Activated T-cell treated with anti-CD3 and anti-CD28 coated beads for 4 hours (primary cell): ENCODE results near the gene NXPH4.
A peak's percentile ranks its signal among the peaks of the same experiment; 100 is the strongest.

Source experiments
- DNase-seq: peaks from one replicate; pipeline ENCODE4 v3.0.0-alpha.2; 2020

NXPH4 gene

GRCh38 chr12:57233357-57234232, 17.0 kb downstream of the NXPH4 start:
- DNase-seq = no peak

GRCh38 chr12:57234233-57234570, 17.6 kb downstream of the NXPH4 start:
- DNase-seq = no peak

- DNase-seq = no peak
Measured at GRCh38 chr12:57234571-57235016, 18.0 kb downstream of the NXPH4 start.

- DNase-seq = no peak
Measured at GRCh38 chr12:57235017-57235727, 18.6 kb downstream of the NXPH4 start.

GRCh38 chr12:57235728-57236131, 19.1 kb downstream of the NXPH4 start:
- DNase-seq = no peak

DNA sequence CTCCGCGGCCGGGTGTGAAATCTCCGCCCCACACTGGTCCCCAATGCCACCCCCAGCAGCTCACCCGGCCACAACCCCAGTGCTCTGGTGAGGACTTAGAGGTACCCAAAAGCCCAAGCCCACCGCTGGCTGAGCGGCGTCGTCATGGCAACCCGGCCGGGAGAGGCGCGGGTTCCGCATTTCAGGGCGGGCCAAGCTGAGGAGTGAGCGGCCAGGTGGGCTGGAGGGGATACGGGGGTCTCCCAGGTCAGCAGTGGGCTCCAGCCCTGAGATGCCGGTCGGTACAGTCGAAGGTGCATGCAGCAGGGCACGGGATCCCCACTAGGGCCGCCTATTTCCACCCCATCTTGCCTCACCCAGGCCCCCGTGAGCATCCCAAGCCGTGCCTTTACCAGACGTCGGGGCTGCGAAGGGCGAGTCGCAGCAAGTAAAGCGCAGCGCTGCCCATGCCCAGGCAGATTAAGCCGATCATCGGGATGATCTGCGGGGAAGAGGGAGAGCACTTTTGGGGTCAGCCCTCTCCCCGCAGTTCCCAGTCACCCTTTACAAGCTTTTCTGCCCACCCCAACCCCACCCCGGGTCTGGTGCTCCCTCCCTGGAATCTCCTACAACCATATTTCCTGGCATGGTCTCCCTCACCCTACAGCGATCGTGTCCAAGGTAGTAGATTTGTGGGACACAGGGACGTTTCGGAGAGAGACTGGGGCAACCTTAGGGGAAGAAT, 19.8 kb downstream of the NXPH4 start:
- DNase-seq = no peak

GRCh38 chr12:57236925-57237595, 20.5 kb downstream of the NXPH4 start:
- DNase-seq = no peak

GRCh38 chr12:57237596-57237931, 21.0 kb downstream of the NXPH4 start:
- DNase-seq = no peak

- no peak for DNase-seq
Measured at GRCh38 chr12:57237932-57238853, 21.6 kb downstream of the NXPH4 start.

DNA sequence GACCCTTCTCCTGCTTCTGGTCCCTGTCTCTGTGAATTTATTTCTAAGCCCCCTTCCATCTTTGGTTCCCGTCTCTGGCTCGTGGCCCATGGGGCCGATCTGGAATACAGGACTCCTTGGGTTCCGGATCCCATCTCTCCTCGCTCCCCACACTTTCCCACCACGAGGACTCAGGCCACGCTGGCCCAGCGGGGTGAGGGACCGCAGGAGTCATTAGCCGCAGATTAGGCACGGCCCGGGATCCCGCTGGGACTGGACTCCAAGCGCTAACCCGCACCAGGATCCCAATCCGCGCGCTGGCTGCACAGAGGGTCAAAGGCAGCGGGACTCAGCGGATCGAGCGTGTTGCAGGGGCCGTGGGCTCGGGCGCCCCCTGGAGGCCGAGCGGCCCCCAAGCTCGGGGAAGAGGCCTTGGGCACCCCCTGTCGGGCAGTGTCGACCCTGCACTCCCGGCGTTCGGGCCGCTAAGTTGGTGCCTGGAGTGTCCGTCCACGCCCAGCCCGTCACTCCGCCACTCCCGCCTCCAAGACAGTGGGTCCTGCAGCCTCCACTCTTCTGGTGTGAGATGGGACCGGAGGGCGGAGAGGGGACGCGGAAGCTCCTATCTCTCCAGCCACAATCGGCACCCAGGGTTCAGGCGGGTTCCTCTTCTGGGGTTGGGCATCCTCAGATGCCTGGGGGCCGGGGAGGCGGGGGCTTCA, 22.4 kb downstream of the NXPH4 start:
- peak; percentile 83 for DNase-seq

- DNase-seq = no peak
Measured at GRCh38 chr12:57239587-57240065, 23.0 kb downstream of the NXPH4 start.

- DNase-seq = peak; percentile 80
Measured at GRCh38 chr12:57240066-57240921, 23.7 kb downstream of the NXPH4 start.

GRCh38 chr12:57240926-57241401, 24.4 kb downstream of the NXPH4 start:
- no peak for DNase-seq

DNA sequence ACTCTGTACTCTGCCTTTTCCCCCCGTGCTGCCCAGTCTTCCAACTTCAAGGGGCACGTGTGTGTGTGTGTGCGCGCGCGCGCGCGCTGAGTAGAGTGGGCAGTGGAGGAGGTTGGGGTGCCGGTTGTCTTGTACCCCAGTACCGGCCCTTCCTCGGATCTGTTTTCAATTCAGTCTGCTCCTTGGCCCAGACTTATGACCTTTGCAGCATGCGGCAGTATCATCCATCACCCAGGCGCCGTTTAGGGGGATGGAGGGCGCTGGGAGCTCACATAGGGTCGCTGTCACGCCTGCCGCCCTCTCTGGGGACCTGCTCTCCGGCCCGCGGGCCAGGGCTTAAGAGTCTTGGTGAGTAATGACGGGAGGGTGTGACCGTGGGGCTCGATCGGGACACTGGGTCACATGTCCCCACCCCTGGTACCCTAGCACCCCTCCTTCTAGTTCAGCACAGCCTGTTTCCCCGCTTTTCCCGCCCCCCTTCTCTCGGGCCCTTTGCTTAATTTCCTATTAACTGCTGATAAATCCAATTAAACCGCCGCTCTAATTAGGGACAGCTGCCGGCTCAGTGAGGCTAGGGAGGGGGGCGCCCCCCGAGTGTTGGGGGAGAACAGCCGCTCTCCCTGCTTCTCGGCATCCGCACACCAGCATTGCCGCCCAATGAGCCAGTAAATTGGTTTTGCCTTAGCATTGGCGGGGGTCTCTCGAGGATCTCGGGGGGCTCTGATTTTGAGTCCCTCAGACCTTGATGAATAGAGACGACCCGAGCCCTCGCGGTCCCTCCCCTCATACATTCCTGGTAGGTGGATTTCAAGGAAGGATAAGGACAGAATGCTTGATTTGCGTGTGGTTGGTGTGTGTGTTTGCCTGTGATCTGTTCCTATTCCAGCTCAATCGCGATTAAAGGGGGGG, 25.1 kb downstream of the NXPH4 start:
- DNase-seq = no peak

GRCh38 chr12:57242329-57242690, 25.7 kb downstream of the NXPH4 start:
- no peak for DNase-seq

GRCh38 chr12:57242691-57243454, 26.3 kb downstream of the NXPH4 start:
- DNase-seq = peak; percentile 62

- peak; percentile 77 for DNase-seq
Measured at GRCh38 chr12:57243521-57244311, 27.1 kb downstream of the NXPH4 start.
